GM12878 (cell line): Measurements from ENCODE around the gene OR2Y1.

Experiments
- BHLHE40 ChIP-seq, 2 experiments: fragments of 450-650 bp in 1 of 2; IDR thresholded peaks; 2 replicates each; pipeline ENCODE4 v1.6.1; 2011 to 2017; ENCODE audit warnings: low read depth in 2 of 2, borderline replicate concordance in 1 of 2, improper control_type of control experiment in 1 of 2, low read length in 1 of 2, mild to moderate bottlenecking in 1 of 2
- CBFB ChIP-seq: IDR thresholded peaks from 2 replicates; pipeline ENCODE4 v1.6.1; 2016; ENCODE audit warnings: antibody characterized with exemption, low read depth
- POLR2A ChIP-seq: IDR thresholded peaks from 2 replicates; pipeline ENCODE4 v1.6.1; 2011; ENCODE audit warnings: low read depth, mild to moderate bottlenecking, low read length
- SUPT20H ChIP-seq: IDR thresholded peaks from 2 replicates; pipeline ENCODE4 v1.6.1; 2011; ENCODE audit warnings: low read depth, mild to moderate bottlenecking, low read length, moderate library complexity, borderline replicate concordance; ENCODE audit not compliant: control insufficient read depth
- TF ChIP-seq, protein P1 (sequence below): fragments of 450-650 bp; formaldehyde crosslinking; IDR thresholded peaks from 2 replicates; pipeline ENCODE4 v1.4.0; 2022; ENCODE audit warnings: mild to moderate bottlenecking, moderate library complexity
- TF ChIP-seq, protein P2 (sequence below), 3 experiments: IDR thresholded peaks in 2 of 3; conservative IDR thresholded peaks in 1 of 3; 2 replicates each; pipeline ENCODE4 v1.5.1; 2011; ENCODE audit warnings: low read depth in 3 of 3, low read length in 3 of 3, mild to moderate bottlenecking in 3 of 3, control low read depth in 2 of 3, moderate library complexity in 2 of 3, inconsistent platforms in 1 of 3, mixed read lengths in 1 of 3; ENCODE audit not compliant: control insufficient read depth in 2 of 3, insufficient read depth in 1 of 3; ENCODE audit errors: extremely low read depth in 1 of 3
- TF ChIP-seq, protein P3 (sequence below): IDR thresholded peaks from 2 replicates; pipeline ENCODE4 v1.6.1; 2012; ENCODE audit warnings: mild to moderate bottlenecking, low read depth, low read length

DNA sequence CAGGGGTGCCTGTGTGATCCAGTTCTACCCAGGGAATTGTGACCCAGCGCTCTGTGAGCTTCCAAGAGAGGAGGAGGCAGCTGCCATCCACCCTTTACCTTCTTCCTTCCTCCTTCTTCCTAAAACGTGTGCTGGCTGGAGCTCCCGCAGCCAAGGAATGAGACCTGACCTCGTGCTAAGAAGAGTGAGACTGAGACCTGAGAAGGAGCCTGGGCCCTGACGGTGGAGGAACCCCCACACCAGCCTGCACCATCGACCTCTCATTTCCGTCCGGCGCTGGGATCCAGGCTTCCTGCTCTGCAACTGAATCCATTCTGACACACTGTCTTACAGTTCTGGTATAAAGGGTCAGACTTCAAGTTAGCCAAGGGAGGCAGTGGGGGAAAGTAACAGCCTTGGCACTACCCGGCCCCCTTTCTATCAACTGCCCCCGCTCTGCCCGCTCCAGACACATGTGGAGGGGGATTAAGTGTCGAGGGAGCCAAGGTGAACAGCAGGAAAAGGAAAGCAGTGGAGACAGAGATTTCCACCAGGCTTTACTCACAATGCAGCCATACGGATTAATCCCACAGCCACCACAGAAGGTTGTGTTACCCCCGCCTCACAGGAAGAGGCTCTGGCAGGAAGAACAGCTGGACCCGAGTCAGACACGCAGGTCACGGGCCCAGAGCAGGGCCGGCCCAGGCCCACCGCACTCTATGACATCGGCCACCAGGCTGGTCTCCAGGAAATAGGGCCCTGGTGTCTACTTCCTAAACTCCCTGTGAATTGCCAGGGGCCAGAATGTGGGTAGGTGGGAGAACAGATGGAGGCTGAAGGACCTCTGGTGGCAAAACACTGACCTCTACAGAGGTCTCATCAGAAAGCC is 46.9 kb upstream of the OR2Y1 start:
- TF ChIP-seq, protein P1, sequence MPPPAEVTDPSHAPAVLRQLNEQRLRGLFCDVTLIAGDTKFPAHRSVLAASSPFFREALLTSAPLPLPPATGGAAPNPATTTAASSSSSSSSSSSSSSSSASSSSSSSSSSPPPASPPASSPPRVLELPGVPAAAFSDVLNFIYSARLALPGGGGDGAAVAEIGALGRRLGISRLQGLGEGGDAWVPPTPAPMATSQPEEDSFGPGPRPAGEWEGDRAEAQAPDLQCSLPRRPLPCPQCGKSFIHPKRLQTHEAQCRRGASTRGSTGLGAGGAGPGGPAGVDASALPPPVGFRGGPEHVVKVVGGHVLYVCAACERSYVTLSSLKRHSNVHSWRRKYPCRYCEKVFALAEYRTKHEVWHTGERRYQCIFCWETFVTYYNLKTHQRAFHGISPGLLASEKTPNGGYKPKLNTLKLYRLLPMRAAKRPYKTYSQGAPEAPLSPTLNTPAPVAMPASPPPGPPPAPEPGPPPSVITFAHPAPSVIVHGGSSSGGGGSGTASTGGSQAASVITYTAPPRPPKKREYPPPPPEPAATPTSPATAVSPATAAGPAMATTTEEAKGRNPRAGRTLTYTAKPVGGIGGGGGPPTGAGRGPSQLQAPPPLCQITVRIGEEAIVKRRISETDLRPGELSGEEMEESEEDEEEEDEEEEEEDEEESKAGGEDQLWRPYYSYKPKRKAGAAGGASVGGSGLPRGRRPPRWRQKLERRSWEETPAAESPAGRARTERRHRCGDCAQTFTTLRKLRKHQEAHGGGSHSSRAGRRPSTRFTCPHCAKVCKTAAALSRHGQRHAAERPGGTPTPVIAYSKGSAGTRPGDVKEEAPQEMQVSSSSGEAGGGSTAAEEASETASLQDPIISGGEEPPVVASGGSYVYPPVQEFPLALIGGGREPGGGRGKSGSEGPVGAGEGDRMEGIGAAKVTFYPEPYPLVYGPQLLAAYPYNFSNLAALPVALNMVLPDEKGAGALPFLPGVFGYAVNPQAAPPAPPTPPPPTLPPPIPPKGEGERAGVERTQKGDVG (CRISPR knock-in tag): no peak
- TF ChIP-seq POLR2A: no peak
- TF ChIP-seq, protein P2, sequence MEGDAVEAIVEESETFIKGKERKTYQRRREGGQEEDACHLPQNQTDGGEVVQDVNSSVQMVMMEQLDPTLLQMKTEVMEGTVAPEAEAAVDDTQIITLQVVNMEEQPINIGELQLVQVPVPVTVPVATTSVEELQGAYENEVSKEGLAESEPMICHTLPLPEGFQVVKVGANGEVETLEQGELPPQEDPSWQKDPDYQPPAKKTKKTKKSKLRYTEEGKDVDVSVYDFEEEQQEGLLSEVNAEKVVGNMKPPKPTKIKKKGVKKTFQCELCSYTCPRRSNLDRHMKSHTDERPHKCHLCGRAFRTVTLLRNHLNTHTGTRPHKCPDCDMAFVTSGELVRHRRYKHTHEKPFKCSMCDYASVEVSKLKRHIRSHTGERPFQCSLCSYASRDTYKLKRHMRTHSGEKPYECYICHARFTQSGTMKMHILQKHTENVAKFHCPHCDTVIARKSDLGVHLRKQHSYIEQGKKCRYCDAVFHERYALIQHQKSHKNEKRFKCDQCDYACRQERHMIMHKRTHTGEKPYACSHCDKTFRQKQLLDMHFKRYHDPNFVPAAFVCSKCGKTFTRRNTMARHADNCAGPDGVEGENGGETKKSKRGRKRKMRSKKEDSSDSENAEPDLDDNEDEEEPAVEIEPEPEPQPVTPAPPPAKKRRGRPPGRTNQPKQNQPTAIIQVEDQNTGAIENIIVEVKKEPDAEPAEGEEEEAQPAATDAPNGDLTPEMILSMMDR (IDR thresholded peaks at IDR 0.05 in 2 of 3, conservative IDR thresholded peaks at IDR 0.05 in 1 of 3; ENCODE audit: control insufficient read depth in 2 of 3, extremely low read depth in 1 of 3, insufficient read depth in 1 of 3, low read depth in 3 of 3, low read length in 3 of 3): no peak
- no peak for TF ChIP-seq BHLHE40 (IDR thresholded peaks at IDR 0.05; ENCODE audit: borderline replicate concordance in 1 of 2, low read depth in 2 of 2, low read length in 1 of 2)
- no peak for TF ChIP-seq CBFB
- no peak for TF ChIP-seq SUPT20H
- TF ChIP-seq, protein P3, sequence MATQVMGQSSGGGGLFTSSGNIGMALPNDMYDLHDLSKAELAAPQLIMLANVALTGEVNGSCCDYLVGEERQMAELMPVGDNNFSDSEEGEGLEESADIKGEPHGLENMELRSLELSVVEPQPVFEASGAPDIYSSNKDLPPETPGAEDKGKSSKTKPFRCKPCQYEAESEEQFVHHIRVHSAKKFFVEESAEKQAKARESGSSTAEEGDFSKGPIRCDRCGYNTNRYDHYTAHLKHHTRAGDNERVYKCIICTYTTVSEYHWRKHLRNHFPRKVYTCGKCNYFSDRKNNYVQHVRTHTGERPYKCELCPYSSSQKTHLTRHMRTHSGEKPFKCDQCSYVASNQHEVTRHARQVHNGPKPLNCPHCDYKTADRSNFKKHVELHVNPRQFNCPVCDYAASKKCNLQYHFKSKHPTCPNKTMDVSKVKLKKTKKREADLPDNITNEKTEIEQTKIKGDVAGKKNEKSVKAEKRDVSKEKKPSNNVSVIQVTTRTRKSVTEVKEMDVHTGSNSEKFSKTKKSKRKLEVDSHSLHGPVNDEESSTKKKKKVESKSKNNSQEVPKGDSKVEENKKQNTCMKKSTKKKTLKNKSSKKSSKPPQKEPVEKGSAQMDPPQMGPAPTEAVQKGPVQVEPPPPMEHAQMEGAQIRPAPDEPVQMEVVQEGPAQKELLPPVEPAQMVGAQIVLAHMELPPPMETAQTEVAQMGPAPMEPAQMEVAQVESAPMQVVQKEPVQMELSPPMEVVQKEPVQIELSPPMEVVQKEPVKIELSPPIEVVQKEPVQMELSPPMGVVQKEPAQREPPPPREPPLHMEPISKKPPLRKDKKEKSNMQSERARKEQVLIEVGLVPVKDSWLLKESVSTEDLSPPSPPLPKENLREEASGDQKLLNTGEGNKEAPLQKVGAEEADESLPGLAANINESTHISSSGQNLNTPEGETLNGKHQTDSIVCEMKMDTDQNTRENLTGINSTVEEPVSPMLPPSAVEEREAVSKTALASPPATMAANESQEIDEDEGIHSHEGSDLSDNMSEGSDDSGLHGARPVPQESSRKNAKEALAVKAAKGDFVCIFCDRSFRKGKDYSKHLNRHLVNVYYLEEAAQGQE: no peak
